ENCODE results near the gene MAST3. TPM values are rescaled to one million over a fixed set of nuclear protein-coding genes. Genes with fewer than 3 reads are reported as not detected.

The MAST3 gene
- total and polyA plus RNA-seq, 4 donors, result 4.3 to 10.6 (median 6.7) TPM

GRCh38 chr19:18093439-18094161 lies 4.0 kb upstream of the MAST3 start:
- no peak overlapping the region for H3K4me3 ChIP-seq (ENCODE audit: low read depth in 1 of 3, low read length in 3 of 3)
- no peaks in the 10 kb centered on the region for H3K27me3 ChIP-seq (ENCODE audit: control insufficient read depth in 4 of 4, insufficient read depth in 4 of 4, low read length in 3 of 4)
- no peaks in the 10 kb centered on the region for H3K36me3 ChIP-seq (ENCODE audit: control insufficient read depth in 4 of 4, insufficient read depth in 3 of 4, low read depth in 1 of 4, low read length in 3 of 4)
- peak; percentile 59 for DNase-seq (ENCODE audit: low spot score)
- H3K27ac ChIP-seq (ENCODE audit: low read depth in 1 of 2, low read length in 2 of 2), result no peak overlapping the region
- WGBS, result 76% methylated on average over 6 of the region's 6 CpGs
- H3K4me1 ChIP-seq (ENCODE audit: control insufficient read depth in 4 of 4, insufficient read depth in 4 of 4, low read length in 3 of 4), result peaks cover 5 to 15% (median 11%) of the 10 kb centered on the region in 4 donors
- TF ChIP-seq RXRA (IDR thresholded peaks at IDR 0.05) (no peak), CTCF (IDR thresholded peaks at IDR 0.05; ENCODE audit: low read depth, low read length, missing input control) (no peak), YY1 (IDR thresholded peaks at IDR 0.05) (no peak)
- no peak overlapping the region for H3K9ac ChIP-seq (ENCODE audit: low read depth in 1 of 2, low read length in 2 of 2)
- H3K9me3 ChIP-seq (ENCODE audit: control insufficient read depth in 4 of 4, low read length in 3 of 4), result no peaks in the 10 kb centered on the region

- Histone ChIP-seq H3K27ac (ENCODE audit: low read depth in 1 of 2, low read length in 2 of 2) (no peak overlapping the region), H3K9ac (ENCODE audit: low read depth in 1 of 2, low read length in 2 of 2) (no peak overlapping the region), H3K4me3 (ENCODE audit: low read depth in 1 of 3, low read length in 3 of 3) (no peak overlapping the region), H3K4me1 (ENCODE audit: control insufficient read depth in 4 of 4, insufficient read depth in 4 of 4, low read length in 3 of 4) (peaks cover 5 to 25% (median 16%) of the 10 kb centered on the region in 4 donors), H3K9me3 (ENCODE audit: control insufficient read depth in 4 of 4, low read length in 3 of 4) (no peaks in the 10 kb centered on the region), H3K36me3 (ENCODE audit: control insufficient read depth in 4 of 4, insufficient read depth in 3 of 4, low read depth in 1 of 4, low read length in 3 of 4) (no peaks in the 10 kb centered on the region), H3K27me3 (ENCODE audit: control insufficient read depth in 4 of 4, insufficient read depth in 4 of 4, low read length in 3 of 4) (no peaks in the 10 kb centered on the region)
- DNase-seq (ENCODE audit: low spot score), result no peak
- 91% methylated on average over 2 of the region's 2 CpGs for WGBS
- TF ChIP-seq TAF1 (conservative IDR thresholded peaks at IDR 0.05), result no peak
- no peak for TF ChIP-seq JUND (IDR thresholded peaks at IDR 0.05)
- no peak for TF ChIP-seq REST (IDR thresholded peaks at IDR 0.05)
Observed at GRCh38 chr19:18096258-18096657, 1.3 kb upstream of the MAST3 start.

- no peaks in the 10 kb centered on the region for H3K9me3 ChIP-seq (ENCODE audit: control insufficient read depth in 4 of 4, low read length in 3 of 4)
- H3K9ac ChIP-seq (ENCODE audit: low read depth in 1 of 2, low read length in 2 of 2), result peak overlapping the region; percentile 60 to 76
Observed at GRCh38 chr19:18097993-18098890, 664 bp downstream of the MAST3 start.

More at GRCh38 chr19:18097993-18098890, 664 bp downstream of the MAST3 start:
- H3K27ac ChIP-seq (ENCODE audit: low read depth in 1 of 2, low read length in 2 of 2), result peak overlapping the region in 1 of 2 donors; percentile 20
- H3K36me3 ChIP-seq (ENCODE audit: control insufficient read depth in 4 of 4, insufficient read depth in 3 of 4, low read depth in 1 of 4, low read length in 3 of 4), result no peaks in the 10 kb centered on the region
- peaks cover 5 to 26% (median 17%) of the 10 kb centered on the region in 4 donors for H3K4me1 ChIP-seq (ENCODE audit: control insufficient read depth in 4 of 4, insufficient read depth in 4 of 4, low read length in 3 of 4)
- no peak for DNase-seq (ENCODE audit: low spot score)
- no peaks in the 10 kb centered on the region for H3K27me3 ChIP-seq (ENCODE audit: control insufficient read depth in 4 of 4, insufficient read depth in 4 of 4, low read length in 3 of 4)
- TF ChIP-seq REST (IDR thresholded peaks at IDR 0.05) (no peak), JUND (IDR thresholded peaks at IDR 0.05) (no peak), NR2F2 (IDR thresholded peaks at IDR 0.05) (no peak), ATF3 (IDR thresholded peaks at IDR 0.05) (no peak), SP1 (IDR thresholded peaks at IDR 0.05) (no peak)
- WGBS, result 52% methylated on average over 22 of the region's 22 CpGs
- peak overlapping the region; percentile 50 to 66 (median 62) for H3K4me3 ChIP-seq (ENCODE audit: low read depth in 1 of 3, low read length in 3 of 3)

All from liver (tissue), 9 donors.